ENCODE data around the gene TEX264. TPM values are rescaled to one million over a fixed set of nuclear protein-coding genes. Genes with fewer than 3 reads are reported as not detected.

Gene TEX264
- total RNA-seq, 1 experiment from 2014 or later, result 11.8 TPM

DNA sequence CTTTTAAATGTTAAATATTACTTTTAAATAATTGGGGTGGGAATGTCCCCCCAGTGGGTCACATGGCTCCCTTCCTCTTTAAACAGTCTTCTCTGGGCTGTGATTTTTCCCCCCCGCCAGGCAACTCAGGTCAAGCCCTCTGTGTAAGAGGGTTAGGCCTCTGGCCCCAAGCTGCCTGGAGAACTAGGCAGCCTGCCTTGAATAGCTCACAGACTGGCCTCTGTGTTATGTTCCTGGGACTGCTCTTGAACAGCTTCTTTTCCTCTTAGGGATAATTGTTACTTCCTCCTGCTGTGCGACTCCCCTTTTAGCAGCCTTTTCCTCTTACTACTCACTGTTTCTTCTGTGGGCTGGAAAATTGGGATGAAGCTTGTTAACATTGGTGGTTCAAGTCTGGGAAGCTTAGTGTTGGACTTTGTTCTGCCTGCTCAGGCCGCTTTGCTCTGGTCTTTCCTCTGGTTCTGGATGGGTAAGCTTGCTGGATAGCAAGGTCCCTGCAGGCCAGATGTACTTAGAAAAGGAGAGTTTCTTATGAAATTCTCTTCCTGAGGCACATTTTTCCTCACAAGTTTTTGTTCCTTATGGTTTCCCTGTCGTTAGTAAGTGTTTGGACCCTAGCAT, 2.2 kb downstream of the TEX264 start (continued):
- TF ChIP-seq, protein P1, sequence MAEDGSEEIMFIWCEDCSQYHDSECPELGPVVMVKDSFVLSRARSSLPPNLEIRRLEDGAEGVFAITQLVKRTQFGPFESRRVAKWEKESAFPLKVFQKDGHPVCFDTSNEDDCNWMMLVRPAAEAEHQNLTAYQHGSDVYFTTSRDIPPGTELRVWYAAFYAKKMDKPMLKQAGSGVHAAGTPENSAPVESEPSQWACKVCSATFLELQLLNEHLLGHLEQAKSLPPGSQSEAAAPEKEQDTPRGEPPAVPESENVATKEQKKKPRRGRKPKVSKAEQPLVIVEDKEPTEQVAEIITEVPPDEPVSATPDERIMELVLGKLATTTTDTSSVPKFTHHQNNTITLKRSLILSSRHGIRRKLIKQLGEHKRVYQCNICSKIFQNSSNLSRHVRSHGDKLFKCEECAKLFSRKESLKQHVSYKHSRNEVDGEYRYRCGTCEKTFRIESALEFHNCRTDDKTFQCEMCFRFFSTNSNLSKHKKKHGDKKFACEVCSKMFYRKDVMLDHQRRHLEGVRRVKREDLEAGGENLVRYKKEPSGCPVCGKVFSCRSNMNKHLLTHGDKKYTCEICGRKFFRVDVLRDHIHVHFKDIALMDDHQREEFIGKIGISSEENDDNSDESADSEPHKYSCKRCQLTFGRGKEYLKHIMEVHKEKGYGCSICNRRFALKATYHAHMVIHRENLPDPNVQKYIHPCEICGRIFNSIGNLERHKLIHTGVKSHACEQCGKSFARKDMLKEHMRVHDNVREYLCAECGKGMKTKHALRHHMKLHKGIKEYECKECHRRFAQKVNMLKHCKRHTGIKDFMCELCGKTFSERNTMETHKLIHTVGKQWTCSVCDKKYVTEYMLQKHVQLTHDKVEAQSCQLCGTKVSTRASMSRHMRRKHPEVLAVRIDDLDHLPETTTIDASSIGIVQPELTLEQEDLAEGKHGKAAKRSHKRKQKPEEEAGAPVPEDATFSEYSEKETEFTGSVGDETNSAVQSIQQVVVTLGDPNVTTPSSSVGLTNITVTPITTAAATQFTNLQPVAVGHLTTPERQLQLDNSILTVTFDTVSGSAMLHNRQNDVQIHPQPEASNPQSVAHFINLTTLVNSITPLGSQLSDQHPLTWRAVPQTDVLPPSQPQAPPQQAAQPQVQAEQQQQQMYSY (CRISPR knock-in tag; IDR thresholded peaks at IDR 0.05), result no peak

DNA sequence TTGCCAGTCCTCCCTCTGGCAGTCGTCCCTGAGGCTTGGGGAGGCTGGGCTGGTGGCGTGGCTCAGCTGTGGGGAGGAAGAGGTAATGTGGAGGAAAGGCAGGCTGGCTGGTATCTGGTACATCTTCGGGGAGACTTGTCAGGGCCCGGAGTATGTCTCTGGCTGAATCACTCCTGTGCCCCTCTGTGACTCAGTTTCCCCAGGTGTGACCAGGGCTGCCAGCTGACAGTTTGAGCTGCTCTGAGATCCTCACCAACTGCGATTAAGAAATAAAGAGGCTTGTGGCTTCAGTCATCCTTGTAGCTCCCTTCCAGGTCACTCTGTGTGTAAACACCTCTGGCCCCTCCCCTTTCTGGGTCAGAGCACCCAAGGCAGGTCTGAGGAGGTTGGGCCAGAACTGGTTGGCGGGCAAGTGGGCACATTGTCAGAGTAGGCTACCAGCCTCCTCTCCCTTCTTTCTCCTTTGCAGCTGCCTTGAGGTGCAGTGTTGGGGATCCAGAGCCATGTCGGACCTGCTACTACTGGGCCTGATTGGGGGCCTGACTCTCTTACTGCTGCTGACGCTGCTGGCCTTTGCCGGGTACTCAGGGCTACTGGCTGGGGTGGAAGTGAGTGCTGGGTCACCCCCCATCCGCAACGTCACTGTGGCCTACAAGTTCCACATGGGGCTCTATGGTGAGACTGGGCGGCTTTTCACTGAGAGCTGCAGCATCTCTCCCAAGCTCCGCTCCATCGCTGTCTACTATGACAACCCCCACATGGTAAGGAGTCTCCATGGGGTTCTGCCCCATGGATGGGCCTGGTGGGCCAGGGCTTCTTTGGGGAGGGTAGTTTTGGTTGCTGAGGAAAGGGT, 3.0 kb downstream of the TEX264 start:
- H3K4me3 Mint-ChIP-seq, result no peak overlapping the region
- H3K27ac Mint-ChIP-seq, result no peak overlapping the region; the same call in 1 of the 2 replicates
- no peaks in the 10 kb centered on the region for H3K9me3 Mint-ChIP-seq
- no peak for TF ChIP-seq PRRX2 (CRISPR knock-in tag; IDR thresholded peaks at IDR 0.05)
- TF ChIP-seq, protein P2, sequence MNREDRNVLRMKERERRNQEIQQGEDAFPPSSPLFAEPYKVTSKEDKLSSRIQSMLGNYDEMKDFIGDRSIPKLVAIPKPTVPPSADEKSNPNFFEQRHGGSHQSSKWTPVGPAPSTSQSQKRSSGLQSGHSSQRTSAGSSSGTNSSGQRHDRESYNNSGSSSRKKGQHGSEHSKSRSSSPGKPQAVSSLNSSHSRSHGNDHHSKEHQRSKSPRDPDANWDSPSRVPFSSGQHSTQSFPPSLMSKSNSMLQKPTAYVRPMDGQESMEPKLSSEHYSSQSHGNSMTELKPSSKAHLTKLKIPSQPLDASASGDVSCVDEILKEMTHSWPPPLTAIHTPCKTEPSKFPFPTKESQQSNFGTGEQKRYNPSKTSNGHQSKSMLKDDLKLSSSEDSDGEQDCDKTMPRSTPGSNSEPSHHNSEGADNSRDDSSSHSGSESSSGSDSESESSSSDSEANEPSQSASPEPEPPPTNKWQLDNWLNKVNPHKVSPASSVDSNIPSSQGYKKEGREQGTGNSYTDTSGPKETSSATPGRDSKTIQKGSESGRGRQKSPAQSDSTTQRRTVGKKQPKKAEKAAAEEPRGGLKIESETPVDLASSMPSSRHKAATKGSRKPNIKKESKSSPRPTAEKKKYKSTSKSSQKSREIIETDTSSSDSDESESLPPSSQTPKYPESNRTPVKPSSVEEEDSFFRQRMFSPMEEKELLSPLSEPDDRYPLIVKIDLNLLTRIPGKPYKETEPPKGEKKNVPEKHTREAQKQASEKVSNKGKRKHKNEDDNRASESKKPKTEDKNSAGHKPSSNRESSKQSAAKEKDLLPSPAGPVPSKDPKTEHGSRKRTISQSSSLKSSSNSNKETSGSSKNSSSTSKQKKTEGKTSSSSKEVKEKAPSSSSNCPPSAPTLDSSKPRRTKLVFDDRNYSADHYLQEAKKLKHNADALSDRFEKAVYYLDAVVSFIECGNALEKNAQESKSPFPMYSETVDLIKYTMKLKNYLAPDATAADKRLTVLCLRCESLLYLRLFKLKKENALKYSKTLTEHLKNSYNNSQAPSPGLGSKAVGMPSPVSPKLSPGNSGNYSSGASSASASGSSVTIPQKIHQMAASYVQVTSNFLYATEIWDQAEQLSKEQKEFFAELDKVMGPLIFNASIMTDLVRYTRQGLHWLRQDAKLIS (CRISPR knock-in tag; IDR thresholded peaks at IDR 0.05; ENCODE audit: borderline replicate concordance), result no peak
- TF ChIP-seq TEAD1 (CRISPR knock-in tag; IDR thresholded peaks at IDR 0.05), result no peak
- no peak for TF ChIP-seq MXD4 (CRISPR knock-in tag; IDR thresholded peaks at IDR 0.05; ENCODE audit: borderline replicate concordance)
- TF ChIP-seq ZNF317 (CRISPR knock-in tag; IDR thresholded peaks at IDR 0.05; ENCODE audit: borderline replicate concordance, low read depth), result no peak
- DNase-seq (ENCODE audit: low spot score) (no peak), ATAC-seq (no peak)
- CTCF ChIA-PET, result interaction anchor here (0.9 to 5.7 kb wide), 4 partner anchors 8 to 174 kb away, joined by 3 to 198 read pairs (median 36); partner anchors contain the start of gene DCAF1
- POLR2A ChIA-PET, result interaction anchor here (0.6 kb wide), 1 partner anchor 191 kb away, joined by 3 read pairs; no protein-coding TSS in a partner anchor
- peaks cover 27% of the 10 kb centered on the region for H3K4me1 Mint-ChIP-seq
- H3K36me3 Mint-ChIP-seq, result no peaks in the 10 kb centered on the region
- no peaks in the 10 kb centered on the region; the same call in 1 of the 2 replicates for H3K27me3 Mint-ChIP-seq (ENCODE audit: low read depth)

DNA sequence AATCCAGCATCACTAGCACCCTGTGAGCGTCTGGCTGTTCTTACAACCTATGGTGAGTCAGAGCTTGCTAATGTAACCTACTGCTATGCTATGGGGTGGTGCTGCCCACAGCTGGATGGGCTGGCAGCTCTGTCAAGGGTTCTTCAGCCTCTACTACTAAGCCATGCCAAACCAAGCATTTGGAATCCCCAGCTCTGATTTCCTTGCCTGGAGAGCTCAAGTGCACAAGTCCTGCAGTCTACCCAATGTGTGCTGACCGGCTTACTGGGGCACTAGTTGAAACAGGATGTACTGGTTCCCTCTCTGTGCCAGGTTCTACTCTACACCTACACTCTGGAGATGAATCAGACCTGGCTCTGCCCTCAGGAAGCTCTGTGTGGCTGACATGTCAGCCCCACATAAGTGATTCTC, 4.2 kb downstream of the TEX264 start:
- CTCF ChIA-PET, result interaction anchor here (0.6 to 1.5 kb wide), 3 partner anchors 44 to 175 kb away, joined by 3 to 4 read pairs (median 3); partner anchors contain the start of gene DCAF1
- POLR2A ChIA-PET, result interaction anchor here (0.6 kb wide), 1 partner anchor 1359 kb away, joined by 5 read pairs; no protein-coding TSS in a partner anchor
- ATAC-seq, result no peak
- H3K9me3 Mint-ChIP-seq, result no peaks in the 10 kb centered on the region
- no peaks in the 10 kb centered on the region; the same call in 1 of the 2 replicates for H3K27me3 Mint-ChIP-seq (ENCODE audit: low read depth)
- no peak overlapping the region for H3K27ac Mint-ChIP-seq
- peaks cover 22% of the 10 kb centered on the region for H3K4me1 Mint-ChIP-seq
- no peaks in the 10 kb centered on the region for H3K36me3 Mint-ChIP-seq
- H3K4me3 Mint-ChIP-seq, result no peak overlapping the region
- DNase-seq (ENCODE audit: low spot score), result no peak
- TF ChIP-seq ZNF416 (CRISPR knock-in tag; IDR thresholded peaks at IDR 0.05) (no peak), TEAD4 (CRISPR knock-in tag; IDR thresholded peaks at IDR 0.05) (no peak), ZNF263 (CRISPR knock-in tag; IDR thresholded peaks at IDR 0.05; ENCODE audit: low read depth) (no peak), ZNF423 (CRISPR knock-in tag; IDR thresholded peaks at IDR 0.05) (no peak), NR3C1 (CRISPR knock-in tag; conservative IDR thresholded peaks at IDR 0.05; ENCODE audit: low read depth) (no peak), NFYB (CRISPR knock-in tag; conservative IDR thresholded peaks at IDR 0.05; ENCODE audit: low read depth) (no peak), ELF4 (CRISPR knock-in tag; IDR thresholded peaks at IDR 0.05; ENCODE audit: low read depth) (no peak), MXD4 (CRISPR knock-in tag; IDR thresholded peaks at IDR 0.05; ENCODE audit: borderline replicate concordance) (no peak), CREB1 (CRISPR knock-in tag; IDR thresholded peaks at IDR 0.05) (no peak)
- TF ChIP-seq, protein P3, sequence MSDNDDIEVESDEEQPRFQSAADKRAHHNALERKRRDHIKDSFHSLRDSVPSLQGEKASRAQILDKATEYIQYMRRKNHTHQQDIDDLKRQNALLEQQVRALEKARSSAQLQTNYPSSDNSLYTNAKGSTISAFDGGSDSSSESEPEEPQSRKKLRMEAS (CRISPR knock-in tag; IDR thresholded peaks at IDR 0.05), result no peak
- TF ChIP-seq, protein P4, sequence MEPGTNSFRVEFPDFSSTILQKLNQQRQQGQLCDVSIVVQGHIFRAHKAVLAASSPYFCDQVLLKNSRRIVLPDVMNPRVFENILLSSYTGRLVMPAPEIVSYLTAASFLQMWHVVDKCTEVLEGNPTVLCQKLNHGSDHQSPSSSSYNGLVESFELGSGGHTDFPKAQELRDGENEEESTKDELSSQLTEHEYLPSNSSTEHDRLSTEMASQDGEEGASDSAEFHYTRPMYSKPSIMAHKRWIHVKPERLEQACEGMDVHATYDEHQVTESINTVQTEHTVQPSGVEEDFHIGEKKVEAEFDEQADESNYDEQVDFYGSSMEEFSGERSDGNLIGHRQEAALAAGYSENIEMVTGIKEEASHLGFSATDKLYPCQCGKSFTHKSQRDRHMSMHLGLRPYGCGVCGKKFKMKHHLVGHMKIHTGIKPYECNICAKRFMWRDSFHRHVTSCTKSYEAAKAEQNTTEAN (CRISPR knock-in tag; IDR thresholded peaks at IDR 0.05), result no peak
- TF ChIP-seq, protein P5, sequence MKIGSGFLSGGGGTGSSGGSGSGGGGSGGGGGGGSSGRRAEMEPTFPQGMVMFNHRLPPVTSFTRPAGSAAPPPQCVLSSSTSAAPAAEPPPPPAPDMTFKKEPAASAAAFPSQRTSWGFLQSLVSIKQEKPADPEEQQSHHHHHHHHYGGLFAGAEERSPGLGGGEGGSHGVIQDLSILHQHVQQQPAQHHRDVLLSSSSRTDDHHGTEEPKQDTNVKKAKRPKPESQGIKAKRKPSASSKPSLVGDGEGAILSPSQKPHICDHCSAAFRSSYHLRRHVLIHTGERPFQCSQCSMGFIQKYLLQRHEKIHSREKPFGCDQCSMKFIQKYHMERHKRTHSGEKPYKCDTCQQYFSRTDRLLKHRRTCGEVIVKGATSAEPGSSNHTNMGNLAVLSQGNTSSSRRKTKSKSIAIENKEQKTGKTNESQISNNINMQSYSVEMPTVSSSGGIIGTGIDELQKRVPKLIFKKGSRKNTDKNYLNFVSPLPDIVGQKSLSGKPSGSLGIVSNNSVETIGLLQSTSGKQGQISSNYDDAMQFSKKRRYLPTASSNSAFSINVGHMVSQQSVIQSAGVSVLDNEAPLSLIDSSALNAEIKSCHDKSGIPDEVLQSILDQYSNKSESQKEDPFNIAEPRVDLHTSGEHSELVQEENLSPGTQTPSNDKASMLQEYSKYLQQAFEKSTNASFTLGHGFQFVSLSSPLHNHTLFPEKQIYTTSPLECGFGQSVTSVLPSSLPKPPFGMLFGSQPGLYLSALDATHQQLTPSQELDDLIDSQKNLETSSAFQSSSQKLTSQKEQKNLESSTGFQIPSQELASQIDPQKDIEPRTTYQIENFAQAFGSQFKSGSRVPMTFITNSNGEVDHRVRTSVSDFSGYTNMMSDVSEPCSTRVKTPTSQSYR (CRISPR knock-in tag; IDR thresholded peaks at IDR 0.05), result no peak

All from WTC11 (cell line).